GM12878 (cell line): Measurements from ENCODE around the gene NPAS3. TPM values are rescaled to one million over a fixed set of nuclear protein-coding genes. Genes with fewer than 3 reads are reported as not detected.

ENCODE experiments used
- ATAC-seq: fragments of 200-7000 bp; cut with Tn5 transposase; 3 replicates; pipeline ENCODE4 v1.9.1; 2020; ENCODE audit warnings: mild to moderate bottlenecking, moderate library complexity
- BruUV-seq: library from RNA; stranded (reverse); fragments of 400-500 nt; replicated peaks from 2 replicates; lab custom pipeline; 2021; lab: Mats Ljungman, UMichigan
- CTCF ChIA-PET: fragments of 300-600 bp; sonication (Branson Sonifier 250); formaldehyde crosslinking; extraction: SDS; loops from one replicate; lab custom pipeline; 2021; ENCODE audit warnings: inconsistent platforms; lab: Yijun Ruan, JAX
- POLR2A ChIA-PET: fragments of 350-600 bp; formaldehyde crosslinking; extraction: SDS; loops from one replicate; lab custom pipeline; 2021; ENCODE audit warnings: inconsistent platforms; lab: Charles Lee
- RAD21 ChIA-PET: fragments of 300-600 bp; sonication (Branson Sonifier 250); formaldehyde crosslinking; loops from one replicate; lab custom pipeline; 2023; ENCODE audit warnings: antibody characterized with exemption; ENCODE audit not compliant: unreplicated experiment; lab: Charles Lee
- SMC1A ChIA-PET: fragments of 300-600 bp; sonication (Branson Sonifier 250); formaldehyde crosslinking; loops from one replicate; lab custom pipeline; 2023; ENCODE audit not compliant: unreplicated experiment, uncharacterized antibody; lab: Charles Lee
- DNase-seq: peaks from one replicate; pipeline ENCODE4 v3.0.0-alpha.2; 2011; ENCODE audit warnings: low read depth, low spot score
- FAIRE-seq: peaks from 3 replicates; lab custom pipeline; 2011; peaks lifted over from hg19 to GRCh38; lab: Jason Lieb, UNC
- H2AFZ ChIP-seq: 2 replicates; pipeline ENCODE4 v1.6.0; 2011; ENCODE audit warnings: low read depth, low read length, control low read depth; ENCODE audit not compliant: control insufficient read depth
- H3K27ac ChIP-seq: 2 replicates; pipeline ENCODE4 v1.5.1; 2011; ENCODE audit warnings: control low read depth; ENCODE audit not compliant: control insufficient read depth, insufficient read depth
- H3K27me3 ChIP-seq, 2 experiments: replicated peaks in 1 of 2; 2 replicates each; pipeline versions ENCODE4 v1.6.0 to v1.6.1; 2011; ENCODE audit warnings: low read length in 1 of 2; ENCODE audit not compliant: control insufficient read depth in 2 of 2, insufficient read depth in 2 of 2
- H3K36me3 ChIP-seq, 2 experiments: 2 replicates each; pipeline ENCODE4 v1.5.1; 2011; ENCODE audit warnings: low read length in 1 of 2; ENCODE audit not compliant: control insufficient read depth in 2 of 2, insufficient read depth in 2 of 2
- H3K4me1 ChIP-seq: 2 replicates; pipeline ENCODE4 v1.6.1; 2011; ENCODE audit warnings: mild to moderate bottlenecking, low read length, moderate library complexity, mixed read lengths; ENCODE audit not compliant: control insufficient read depth, insufficient read depth
- H3K4me2 ChIP-seq: 2 replicates; pipeline ENCODE4 v1.6.0; 2011; ENCODE audit warnings: control low read depth; ENCODE audit not compliant: control insufficient read depth, insufficient read depth
- H3K4me3 ChIP-seq: fragments of 200-600 bp; sonication (generic); 2 replicates; pipeline ENCODE4 v1.5.1; 2016
- H3K79me2 ChIP-seq: 2 replicates; pipeline ENCODE4 v1.6.0; 2011; ENCODE audit warnings: low read length; ENCODE audit not compliant: control insufficient read depth, insufficient read depth
- H3K9ac ChIP-seq: 2 replicates; pipeline ENCODE4 v1.8.0; 2011; ENCODE audit warnings: low read length, control low read depth, mixed read lengths; ENCODE audit not compliant: control insufficient read depth, insufficient read depth
- H3K9me3 ChIP-seq: replicated peaks from 3 replicates; pipeline ENCODE4 v1.5.1; 2011; ENCODE audit warnings: mild to moderate bottlenecking, low read length; ENCODE audit not compliant: control insufficient read depth, insufficient read depth
- H4K20me1 ChIP-seq: 2 replicates; pipeline ENCODE4 v1.6.0; 2011; ENCODE audit not compliant: control insufficient read depth, insufficient read depth
- CUX1 ChIP-seq: IDR thresholded peaks from 2 replicates; pipeline ENCODE4 v1.6.1; 2012; ENCODE audit warnings: improper control_type of control experiment, low read depth, low read length; ENCODE audit not compliant: insufficient replicate concordance
- IRF4 ChIP-seq: IDR thresholded peaks from 2 replicates; pipeline ENCODE4 v1.6.1; 2011; ENCODE audit warnings: low read depth, low read length
- KDM1A ChIP-seq: fragments of 200-600 bp; sonication (generic); IDR thresholded peaks from 2 replicates; pipeline ENCODE4 v1.6.1; 2016; ENCODE audit warnings: borderline replicate concordance
- MLLT1 ChIP-seq: fragments of 450-650 bp; IDR thresholded peaks from 2 replicates; pipeline ENCODE4 v1.6.1; 2016; ENCODE audit warnings: mild to moderate bottlenecking
- MXI1 ChIP-seq: fragments of 150-350 bp; IDR thresholded peaks from 2 replicates; pipeline ENCODE4 v1.6.1; 2011; ENCODE audit warnings: low read depth, mild to moderate bottlenecking, inconsistent platforms, low read length, improper control_type of control experiment
- NFYA ChIP-seq: IDR thresholded peaks from 2 replicates; pipeline ENCODE4 v1.6.1; 2011; ENCODE audit warnings: low read depth, mild to moderate bottlenecking, low read length, improper control_type of control experiment, borderline replicate concordance
- NR2C1 ChIP-seq: fragments of 450-650 bp; IDR thresholded peaks from 2 replicates; pipeline ENCODE4 v1.6.1; 2017; ENCODE audit warnings: antibody characterized with exemption, mild to moderate bottlenecking, moderate library complexity
- RCOR1 ChIP-seq: conservative IDR thresholded peaks from 2 replicates; pipeline ENCODE4 v1.6.1; 2012; ENCODE audit warnings: low read depth, low read length, improper control_type of control experiment
- SMAD5 ChIP-seq: IDR thresholded peaks from 2 replicates; pipeline ENCODE4 v1.6.1; 2016; ENCODE audit warnings: antibody characterized with exemption, low read depth
- TCF7 ChIP-seq: IDR thresholded peaks from 2 replicates; pipeline ENCODE4 v1.6.1; 2014; ENCODE audit warnings: antibody characterized with exemption, borderline replicate concordance
- WGBS: methylation state at CpG from one replicate; pipeline ENCODE4 v1.1.6; 2016; ENCODE audit warnings: low lambda C conversion rate; ENCODE audit not compliant: insufficient replicate concordance, insufficient coverage; ENCODE audit errors: missing lambda C conversion rate; 5-methylcytosine and 5-hydroxymethylcytosine counted together
- in situ Hi-C: fragments of 300-500 bp; cut with MboI; formaldehyde crosslinking; loops from 9 replicates; pipeline ENCODE4 v1.14.3; 2018; ENCODE audit warnings: mixed read lengths
- intact Hi-C: fragments of 100-400 bp; cut with micrococcal nuclease; formaldehyde crosslinking; loops from one replicate; pipeline ENCODE4 v1.14.2; 2022; ENCODE audit not compliant: unreplicated experiment
- polyA plus RNA-seq, 11 experiments: library from polyadenylated mRNA; depleted of rRNA in 4 of 11; unstranded in 6 of 11; stranded (reverse) in 5 of 11; fragments of >200 nt; fragmentation: Nextera tagmentation in 4 of 11; fragmentation: Illumina TruSeq in 1 of 11; extraction: Ambion mirVana in 4 of 11; extraction: Trizol in 1 of 11; gene quantifications; 1 replicate in 1 of 11; 2 replicates in 10 of 11; pipeline versions ENCODE4 v1.2.1 to v1.2.3, GENCODE V29; 2011 to 2016; ENCODE audit warnings: inconsistent platforms in 2 of 11, missing spikeins in 2 of 11, low read depth in 1 of 11
- total RNA-seq, 4 experiments: library from RNA; depleted of rRNA in 3 of 4; stranded (reverse); fragments of >200 nt in 3 of 4; fragmentation: Illumina TruSeq in 1 of 4; extraction: Trizol in 1 of 4; gene quantifications; 2 replicates each; pipeline versions ENCODE4 v1.2.1 to v1.2.3, GENCODE V29; 2013 to 2021
- TF ChIP-seq, protein P1 (sequence below): fragments of 450-650 bp; IDR thresholded peaks from 2 replicates; pipeline ENCODE4 v1.6.1; 2017; ENCODE audit warnings: antibody characterized with exemption, mild to moderate bottlenecking, moderate library complexity

Gene NPAS3
- total and polyA plus RNA-seq, 10 of the 15 experiments (the other 5 are each of a cell fraction or from before 2014, with no cell fraction given) = under 0.01 to 2.7 (median 0.03) TPM; not detected in 6

DNA sequence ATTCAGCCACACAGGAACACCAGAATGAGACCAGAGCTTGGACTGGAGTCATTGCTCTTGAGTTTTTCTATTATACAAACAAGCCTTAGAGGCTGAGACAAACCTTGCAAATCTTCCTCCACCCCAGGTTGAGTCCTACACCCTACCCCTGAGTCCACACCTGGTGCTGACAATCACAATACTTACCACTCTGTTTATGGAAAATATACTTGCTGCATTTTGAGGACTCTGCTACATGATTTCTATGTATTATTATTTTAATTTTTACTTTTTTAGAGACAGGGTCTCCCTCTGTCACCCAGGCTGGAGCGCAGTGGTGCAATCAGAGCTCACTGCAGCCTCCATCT is 910.7 kb downstream of the NPAS3 start (continued):
- TF ChIP-seq RCOR1 (no peak), IRF4 (no peak), KDM1A (no peak), NFYA (no peak), MXI1 (no peak)

DNA sequence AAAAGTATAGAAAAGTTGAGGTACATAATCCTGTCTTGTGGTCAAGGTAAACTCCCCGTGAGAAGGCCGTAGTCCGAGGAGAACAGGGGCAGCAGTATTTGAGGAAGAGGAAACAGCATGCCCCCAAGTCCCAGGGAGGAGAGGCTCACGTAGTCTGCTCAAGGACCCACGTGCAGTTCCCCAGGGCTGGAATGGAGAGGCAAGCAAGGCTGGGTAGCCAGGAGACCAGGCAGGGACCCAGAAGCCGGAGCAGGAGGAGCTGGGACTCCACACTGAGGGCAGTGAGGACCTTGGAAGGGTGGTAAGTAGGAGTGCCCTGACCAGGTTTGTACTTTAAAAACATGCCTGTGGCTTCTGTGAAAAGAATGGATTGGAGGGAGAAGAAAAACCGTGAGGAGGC is 912.1 kb downstream of the NPAS3 start:
- Histone ChIP-seq H3K9me3 (no peaks in the 10 kb centered on the region), H2AFZ (no peak overlapping the region), H3K79me2 (no peaks in the 10 kb centered on the region), H4K20me1 (no peaks in the 10 kb centered on the region), H3K36me3 (no peaks in the 10 kb centered on the region), H3K27me3 (no peaks in the 10 kb centered on the region), H3K4me1 (no peaks in the 10 kb centered on the region), H3K4me3 (no peak overlapping the region), H3K4me2 (no peak overlapping the region), H3K27ac (no peak overlapping the region), H3K9ac (no peak overlapping the region)
- ChIA-PET POLR2A (no interaction called here), SMC1A (interaction anchor here (1.9 to 17.6 kb wide), 8 partner anchors 8 to 378 kb away, joined by 4 to 668 read pairs (median 26); no protein-coding TSS in a partner anchor), RAD21 (interaction anchor here (0.6 to 19.1 kb wide), 3 partner anchors 85 to 247 kb away, joined by 3 to 466 read pairs (median 17); no protein-coding TSS in a partner anchor), CTCF (interaction anchor here (0.5 to 21.4 kb wide), 10 partner anchors 7 to 1246 kb away, joined by 3 to 809 read pairs (median 15); no protein-coding TSS in a partner anchor)
- DNase-seq (no peak), ATAC-seq (no peak), FAIRE-seq (no peak)
- no TSS peak for BruUV-seq
- WGBS = 47% methylated on average over 7 of the region's 7 CpGs
- intact Hi-C loops (no loop called here), in situ Hi-C loops (no loop called here)
- TF ChIP-seq CUX1 (no peak), SMAD5 (no peak), TCF7 (no peak), NR2C1 (no peak), MLLT1 (no peak)
- TF ChIP-seq, protein P1, sequence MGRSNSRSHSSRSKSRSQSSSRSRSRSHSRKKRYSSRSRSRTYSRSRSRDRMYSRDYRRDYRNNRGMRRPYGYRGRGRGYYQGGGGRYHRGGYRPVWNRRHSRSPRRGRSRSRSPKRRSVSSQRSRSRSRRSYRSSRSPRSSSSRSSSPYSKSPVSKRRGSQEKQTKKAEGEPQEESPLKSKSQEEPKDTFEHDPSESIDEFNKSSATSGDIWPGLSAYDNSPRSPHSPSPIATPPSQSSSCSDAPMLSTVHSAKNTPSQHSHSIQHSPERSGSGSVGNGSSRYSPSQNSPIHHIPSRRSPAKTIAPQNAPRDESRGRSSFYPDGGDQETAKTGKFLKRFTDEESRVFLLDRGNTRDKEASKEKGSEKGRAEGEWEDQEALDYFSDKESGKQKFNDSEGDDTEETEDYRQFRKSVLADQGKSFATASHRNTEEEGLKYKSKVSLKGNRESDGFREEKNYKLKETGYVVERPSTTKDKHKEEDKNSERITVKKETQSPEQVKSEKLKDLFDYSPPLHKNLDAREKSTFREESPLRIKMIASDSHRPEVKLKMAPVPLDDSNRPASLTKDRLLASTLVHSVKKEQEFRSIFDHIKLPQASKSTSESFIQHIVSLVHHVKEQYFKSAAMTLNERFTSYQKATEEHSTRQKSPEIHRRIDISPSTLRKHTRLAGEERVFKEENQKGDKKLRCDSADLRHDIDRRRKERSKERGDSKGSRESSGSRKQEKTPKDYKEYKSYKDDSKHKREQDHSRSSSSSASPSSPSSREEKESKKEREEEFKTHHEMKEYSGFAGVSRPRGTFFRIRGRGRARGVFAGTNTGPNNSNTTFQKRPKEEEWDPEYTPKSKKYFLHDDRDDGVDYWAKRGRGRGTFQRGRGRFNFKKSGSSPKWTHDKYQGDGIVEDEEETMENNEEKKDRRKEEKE = no peak
